Tibial nerve (tissue), 4 donors: ENCODE results near the gene ADH5. TPM values are rescaled to one million over a fixed set of nuclear protein-coding genes. Genes with fewer than 3 reads are reported as not detected.

Experiments used
- DNase-seq, 2 donors: peaks; one replicate each; pipeline ENCODE4 v3.0.0-alpha.2; 2019; ENCODE audit warnings: low spot score in 2 of 2
- H3K27ac ChIP-seq, 4 donors: fragments of 200-600 bp; sonication (generic) in 3 of 4; one replicate each; pipeline ENCODE4 v1.5.1; 2017 to 2019; ENCODE audit warnings: mild to moderate bottlenecking in 1 of 4
- H3K27me3 ChIP-seq, 2 donors: fragments of 200-600 bp; sonication (generic) in 1 of 2; one replicate each; pipeline versions ENCODE4 v1.5.1 to v1.6.0; 2017 to 2019
- H3K36me3 ChIP-seq, 3 donors: fragments of 200-600 bp; sonication (generic); one replicate each; pipeline ENCODE4 v1.5.1; 2018 to 2019
- H3K4me1 ChIP-seq, 4 donors: fragments of 200-600 bp; sonication (generic) in 3 of 4; one replicate each; pipeline ENCODE4 v1.5.1; 2017 to 2019
- H3K4me3 ChIP-seq, 4 donors: fragments of 200-600 bp; sonication (generic) in 3 of 4; one replicate each; pipeline ENCODE4 v1.5.1; 2017 to 2019; ENCODE audit warnings: mild to moderate bottlenecking in 1 of 4, moderate library complexity in 1 of 4
- H3K9me3 ChIP-seq, 4 donors: fragments of 200-600 bp; sonication (generic) in 3 of 4; one replicate each; pipeline ENCODE4 v1.5.1; 2017 to 2019
- EP300 ChIP-seq, 2 donors: sonication (generic); formaldehyde crosslinking; IDR thresholded peaks; one replicate each; pipeline ENCODE4 v1.6.1; 2017; ENCODE audit warnings: antibody characterized with exemption in 2 of 2, mild to moderate bottlenecking in 1 of 2
- POLR2A ChIP-seq, 2 donors: fragments of 450-650 bp; IDR thresholded peaks; one replicate each; pipeline ENCODE4 v1.6.1; 2017; ENCODE audit warnings: antibody characterized with exemption in 2 of 2, mild to moderate bottlenecking in 2 of 2, moderate library complexity in 2 of 2
- WGBS, 2 donors: methylation state at CpG; one replicate each; pipeline ENCODE4 v1.1.5; 2018; 5-methylcytosine and 5-hydroxymethylcytosine counted together
- total RNA-seq, 4 donors: library from RNA; depleted of rRNA; stranded (reverse); fragments of >200 nt; gene quantifications; one replicate each; pipeline ENCODE4 v1.1.0, GENCODE V29; 2016
- TF ChIP-seq, protein P1 (sequence below), 5 experiments: fragments of 200-600 bp in 3 of 5; fragments of 450-650 bp in 2 of 5; sonication (generic) in 3 of 5; IDR thresholded peaks; one replicate each; pipeline ENCODE4 v1.5.1; 2016 to 2019; ENCODE audit warnings: antibody characterized with exemption in 5 of 5, mild to moderate bottlenecking in 3 of 5, moderate library complexity in 2 of 5

The ADH5 gene
- 100 to 1,000 TPM; 111 to 139 (median 122) TPM for total RNA-seq

- Histone ChIP-seq H3K27ac (peak within 1 kb of the TSS; percentile 90 to 97 (median 94)), H3K4me1 (peaks cover 0 to 65% (median 3%) of the 10 kb centered on the region in 4 donors), H3K27me3 (no peaks in the 10 kb centered on the region), H3K4me3 (peak within 1 kb of the TSS; percentile 61 to 87 (median 74)), H3K36me3 (peaks cover 0 to 21% (median 8%) of the 10 kb centered on the region in 3 donors), H3K9me3 (no peaks in the 10 kb centered on the region)
- WGBS, 2 donors, result 0% methylated on average over 12 to 33 of the region's 53 CpGs
- TF ChIP-seq POLR2A (IDR thresholded peaks at IDR 0.05) (peak; percentile 39 to 76), EP300 (IDR thresholded peaks at IDR 0.05) (peak in 1 of 2 donors; percentile 90)
- TF ChIP-seq, protein P1, sequence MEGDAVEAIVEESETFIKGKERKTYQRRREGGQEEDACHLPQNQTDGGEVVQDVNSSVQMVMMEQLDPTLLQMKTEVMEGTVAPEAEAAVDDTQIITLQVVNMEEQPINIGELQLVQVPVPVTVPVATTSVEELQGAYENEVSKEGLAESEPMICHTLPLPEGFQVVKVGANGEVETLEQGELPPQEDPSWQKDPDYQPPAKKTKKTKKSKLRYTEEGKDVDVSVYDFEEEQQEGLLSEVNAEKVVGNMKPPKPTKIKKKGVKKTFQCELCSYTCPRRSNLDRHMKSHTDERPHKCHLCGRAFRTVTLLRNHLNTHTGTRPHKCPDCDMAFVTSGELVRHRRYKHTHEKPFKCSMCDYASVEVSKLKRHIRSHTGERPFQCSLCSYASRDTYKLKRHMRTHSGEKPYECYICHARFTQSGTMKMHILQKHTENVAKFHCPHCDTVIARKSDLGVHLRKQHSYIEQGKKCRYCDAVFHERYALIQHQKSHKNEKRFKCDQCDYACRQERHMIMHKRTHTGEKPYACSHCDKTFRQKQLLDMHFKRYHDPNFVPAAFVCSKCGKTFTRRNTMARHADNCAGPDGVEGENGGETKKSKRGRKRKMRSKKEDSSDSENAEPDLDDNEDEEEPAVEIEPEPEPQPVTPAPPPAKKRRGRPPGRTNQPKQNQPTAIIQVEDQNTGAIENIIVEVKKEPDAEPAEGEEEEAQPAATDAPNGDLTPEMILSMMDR (IDR thresholded peaks at IDR 0.05), result peak in 1 of 5 experiments; percentile 6
- DNase-seq, result peak; percentile 78 to 86
Observed at GRCh38 chr4:99088481-99089365, at the start of gene ADH5. Gene ADH5 (minus strand): TSS chr4:99088788. CDS start chr4:99088700, 88 bp downstream.

DNA sequence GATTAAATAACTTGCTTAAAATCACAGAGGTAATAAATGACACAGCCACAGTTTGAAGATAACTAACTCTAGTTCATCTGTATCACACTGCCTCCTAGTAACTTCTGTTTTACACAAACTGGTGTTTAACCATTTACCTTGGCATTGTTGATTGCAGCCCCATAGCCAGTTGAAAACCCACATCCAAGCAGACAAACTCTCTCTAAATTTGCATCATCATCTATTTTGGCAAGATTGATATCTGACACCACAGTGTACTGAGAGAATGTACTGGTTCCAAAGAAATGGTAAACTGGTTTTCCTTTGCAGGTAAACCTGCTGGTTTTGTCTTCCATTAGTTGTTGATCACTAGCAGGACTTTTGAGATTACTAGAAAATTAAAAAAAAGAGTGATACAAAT, 47.7 kb upstream of the ADH5 start:
- no peaks in the 10 kb centered on the region for H3K9me3 ChIP-seq
- H3K27me3 ChIP-seq, result no peaks in the 10 kb centered on the region
- H3K27ac ChIP-seq, result no peak overlapping the region
- DNase-seq, result no peak
- H3K36me3 ChIP-seq, result no peaks in the 10 kb centered on the region
- no peak for TF ChIP-seq POLR2A (IDR thresholded peaks at IDR 0.05)
- TF ChIP-seq, protein P1 (IDR thresholded peaks at IDR 0.05), result no peak
- no peak for TF ChIP-seq EP300 (IDR thresholded peaks at IDR 0.05)
- no peak overlapping the region for H3K4me3 ChIP-seq
- H3K4me1 ChIP-seq, result no peaks in the 10 kb centered on the region

DNA sequence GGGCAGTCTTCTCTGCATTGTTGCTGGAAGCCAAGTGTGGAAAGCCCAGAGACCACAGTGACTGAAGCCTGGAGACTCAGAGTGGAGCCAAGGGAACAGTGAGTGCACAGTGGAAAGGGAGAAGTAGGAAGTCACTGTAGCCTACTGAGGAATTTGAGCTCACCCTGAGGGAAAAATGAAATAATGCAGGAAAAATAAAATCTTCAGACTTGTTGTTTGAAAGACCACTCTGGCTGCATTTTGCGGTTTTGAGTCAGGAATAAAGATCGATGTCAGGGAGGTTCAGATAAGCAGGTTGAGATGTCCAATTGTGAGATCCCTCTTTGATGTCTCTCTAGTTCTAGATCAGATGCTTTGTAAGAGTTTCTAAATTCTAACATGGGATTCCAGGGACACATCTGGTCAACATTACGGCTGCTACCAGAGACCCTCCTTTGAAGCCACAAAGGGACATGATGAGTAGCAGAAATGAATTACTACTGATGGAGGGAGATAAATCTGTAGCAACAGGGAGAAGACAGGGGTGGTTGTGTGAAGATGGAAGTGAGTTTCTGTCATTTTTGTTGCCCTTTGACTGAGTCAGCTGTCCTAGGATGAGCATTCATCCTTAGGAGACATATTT, 47.1 kb upstream of the ADH5 start:
- H3K27ac ChIP-seq, result no peak overlapping the region
- no peaks in the 10 kb centered on the region for H3K4me1 ChIP-seq
- no peak for DNase-seq
- no peaks in the 10 kb centered on the region for H3K27me3 ChIP-seq
- H3K9me3 ChIP-seq, result no peaks in the 10 kb centered on the region
- no peak overlapping the region for H3K4me3 ChIP-seq
- H3K36me3 ChIP-seq, result no peaks in the 10 kb centered on the region
- 57 to 72% methylated on average over 3 of the region's 3 CpGs for WGBS, 2 donors
- TF ChIP-seq POLR2A (IDR thresholded peaks at IDR 0.05) (no peak), EP300 (IDR thresholded peaks at IDR 0.05) (no peak)
- TF ChIP-seq, protein P1 (IDR thresholded peaks at IDR 0.05), result no peak

- Histone ChIP-seq H3K9me3 (no peaks in the 10 kb centered on the region), H3K27ac (no peak overlapping the region), H3K27me3 (no peaks in the 10 kb centered on the region), H3K4me1 (no peaks in the 10 kb centered on the region), H3K4me3 (no peak overlapping the region), H3K36me3 (no peaks in the 10 kb centered on the region)
- no peak for TF ChIP-seq POLR2A (IDR thresholded peaks at IDR 0.05)
- TF ChIP-seq, protein P1 (IDR thresholded peaks at IDR 0.05), result no peak
- TF ChIP-seq EP300 (IDR thresholded peaks at IDR 0.05), result no peak
- DNase-seq, result no peak
- 95 to 99% methylated on average over 3 of the region's 3 CpGs for WGBS, 2 donors
Observed at GRCh38 chr4:99134586-99134985, 46.0 kb upstream of the ADH5 start.

GRCh38 chr4:99131378-99131777, 42.8 kb upstream of the ADH5 start:
- TF ChIP-seq EP300 (IDR thresholded peaks at IDR 0.05), result no peak
- TF ChIP-seq, protein P1 (IDR thresholded peaks at IDR 0.05), result no peak
- no peak for TF ChIP-seq POLR2A (IDR thresholded peaks at IDR 0.05)
- 39 to 59% methylated on average over 2 of the region's 2 CpGs for WGBS, 2 donors
- H3K27ac ChIP-seq, result no peak overlapping the region

More at GRCh38 chr4:99131378-99131777, 42.8 kb upstream of the ADH5 start:
- no peaks in the 10 kb centered on the region for H3K9me3 ChIP-seq
- H3K27me3 ChIP-seq, result no peaks in the 10 kb centered on the region
- no peaks in the 10 kb centered on the region for H3K4me1 ChIP-seq
- DNase-seq, result no peak
- no peaks in the 10 kb centered on the region for H3K36me3 ChIP-seq
- no peak overlapping the region for H3K4me3 ChIP-seq
